Heart left ventricle (tissue), 13 donors: ENCODE data around the gene PLBD2.

Experiments used
- POLR2A ChIP-seq, 2 donors: fragments of 450-650 bp; IDR thresholded peaks; one replicate each; pipeline ENCODE4 v1.6.1; 2017; ENCODE audit warnings: antibody characterized with exemption in 2 of 2, mild to moderate bottlenecking in 2 of 2, moderate library complexity in 2 of 2
- TF ChIP-seq, protein P1 (sequence below), 12 donors: fragments of 200-600 bp; sonication (generic) in 4 of 12; IDR thresholded peaks; one replicate each; pipeline versions ENCODE4 v1.5.0 to v1.8.0; 2018 to 2022; ENCODE audit warnings: antibody characterized with exemption in 12 of 12, mild to moderate bottlenecking in 5 of 12
- donor health status: ischemic (EF 13 %, LVEDD 7.1; RV severe dilation, severe dysfunction).
- donor health status: DM: no; HTN: yes; CAD: no.
- donor health status: DM: no; HTN: no; CAD: no.
- donor health status: ischemic (EF 25% LVEDD 6.9; RV normal size, moderate dysfunction).
- donor health status: ischemic (EF 25% LVEDD 5.7; RV mildly dilated, moderate dysfunction).
- donor health status: ischemic (EF 35%, LVEDD 5.7; RV mildly dilated, moderate dysfunction).
- donor health status: nonischemic (EF 11% LVEDD 7.7; RV severe dilation, severe dysfunction).
- donor health status: DM: yes; HTN: yes; CAD: no.
- donor health status: PGD.
- donor health status: ischemic (EF 29% LVEDD 5.4; RV normal size, mild dysfunction).
- donor health status: nonischemic (EF 23%, LVEDD 6.1; RV moderate dilation, normal function).

DNA sequence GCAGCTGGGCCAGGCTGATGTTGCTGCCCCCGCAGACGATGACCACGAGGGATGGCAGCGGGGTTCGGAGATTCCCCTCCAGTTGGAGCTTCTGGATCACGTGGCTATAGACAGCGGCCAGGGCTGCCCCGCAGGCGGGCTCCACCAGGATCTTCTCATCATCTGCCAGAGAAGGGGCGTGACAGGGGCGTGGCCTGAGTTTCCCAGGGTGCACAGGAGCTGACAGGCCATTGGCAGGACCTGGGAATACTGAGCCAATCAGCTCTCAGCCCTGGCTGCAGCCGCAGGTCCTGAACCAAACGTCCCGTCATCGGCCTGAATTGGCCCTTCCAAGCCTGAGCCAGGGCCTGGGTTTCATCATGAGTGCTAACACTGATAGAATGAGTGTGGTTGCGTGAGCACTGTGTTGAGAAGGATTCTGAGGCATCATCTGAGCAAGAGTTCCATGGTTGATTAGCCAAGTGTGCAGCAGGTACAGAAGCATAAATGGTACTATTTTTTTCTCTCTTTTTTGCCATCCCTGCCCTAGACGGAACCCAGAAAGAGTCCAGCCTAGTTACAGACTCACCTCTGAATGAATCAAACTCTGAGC is 34.7 kb downstream of the PLBD2 start:
- TF ChIP-seq, protein P1, sequence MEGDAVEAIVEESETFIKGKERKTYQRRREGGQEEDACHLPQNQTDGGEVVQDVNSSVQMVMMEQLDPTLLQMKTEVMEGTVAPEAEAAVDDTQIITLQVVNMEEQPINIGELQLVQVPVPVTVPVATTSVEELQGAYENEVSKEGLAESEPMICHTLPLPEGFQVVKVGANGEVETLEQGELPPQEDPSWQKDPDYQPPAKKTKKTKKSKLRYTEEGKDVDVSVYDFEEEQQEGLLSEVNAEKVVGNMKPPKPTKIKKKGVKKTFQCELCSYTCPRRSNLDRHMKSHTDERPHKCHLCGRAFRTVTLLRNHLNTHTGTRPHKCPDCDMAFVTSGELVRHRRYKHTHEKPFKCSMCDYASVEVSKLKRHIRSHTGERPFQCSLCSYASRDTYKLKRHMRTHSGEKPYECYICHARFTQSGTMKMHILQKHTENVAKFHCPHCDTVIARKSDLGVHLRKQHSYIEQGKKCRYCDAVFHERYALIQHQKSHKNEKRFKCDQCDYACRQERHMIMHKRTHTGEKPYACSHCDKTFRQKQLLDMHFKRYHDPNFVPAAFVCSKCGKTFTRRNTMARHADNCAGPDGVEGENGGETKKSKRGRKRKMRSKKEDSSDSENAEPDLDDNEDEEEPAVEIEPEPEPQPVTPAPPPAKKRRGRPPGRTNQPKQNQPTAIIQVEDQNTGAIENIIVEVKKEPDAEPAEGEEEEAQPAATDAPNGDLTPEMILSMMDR (IDR thresholded peaks at IDR 0.05), result no peak
- no peak for TF ChIP-seq POLR2A (IDR thresholded peaks at IDR 0.05)
